HG03460 (cell line): ENCODE results near the gene CRPPA.
A peak's percentile ranks its signal among the peaks of the same experiment; 100 is the strongest.
"Not testable (repeated sequence)": the region's sequence is repeated elsewhere in the genome, so short reads cannot be mapped to it uniquely, and the experiment has no call there.

Experiments
- ATAC-seq: cut with Tn5 transposase; IDR thresholded peaks from one replicate; pipeline ENCODE4 v1.9.1; 2021; ENCODE audit not compliant: unreplicated experiment

The CRPPA gene

DNA sequence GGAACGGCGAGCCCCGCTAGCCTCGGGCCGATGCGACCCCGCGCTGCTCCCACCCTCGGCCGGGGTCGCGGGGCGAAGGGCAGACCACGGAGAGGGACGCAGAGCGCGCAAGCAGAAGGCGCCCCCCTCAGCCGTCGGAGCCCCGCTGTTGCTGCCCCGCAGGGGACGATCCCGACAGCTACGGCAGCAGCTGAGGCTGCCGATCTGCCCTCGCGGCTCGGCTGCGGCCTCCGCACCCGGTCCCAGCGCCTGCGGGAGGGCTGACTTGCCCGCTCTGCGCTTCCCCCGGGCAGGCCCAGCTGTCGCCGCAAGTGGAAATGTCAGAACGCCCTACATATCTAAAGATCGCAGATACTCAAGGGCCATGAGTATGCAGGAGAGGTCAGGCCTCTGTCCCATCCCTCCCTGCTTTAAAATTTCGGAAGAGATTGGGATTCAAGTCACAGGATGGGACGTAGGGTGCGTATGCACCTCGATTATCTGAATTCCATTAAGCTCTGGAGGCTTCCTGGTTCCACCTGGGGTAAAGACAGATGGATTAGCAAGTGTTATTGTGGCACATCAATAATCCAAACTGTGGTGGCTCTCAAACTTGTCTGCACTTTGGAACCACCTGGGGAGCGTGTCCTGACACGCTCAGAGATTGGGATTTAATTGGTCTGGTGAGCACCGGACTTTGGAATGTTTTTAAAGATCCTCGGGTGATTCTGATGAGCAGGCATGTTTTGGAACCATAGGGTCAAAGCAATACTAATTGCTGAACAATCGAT lies at the start of gene CRPPA:
Gene CRPPA (minus strand): TSS at position 206 of the 770 bp plus-strand sequence. CDS start 216 bp downstream, outside the sequence.
- ATAC-seq, result peak; percentile 31

DNA sequence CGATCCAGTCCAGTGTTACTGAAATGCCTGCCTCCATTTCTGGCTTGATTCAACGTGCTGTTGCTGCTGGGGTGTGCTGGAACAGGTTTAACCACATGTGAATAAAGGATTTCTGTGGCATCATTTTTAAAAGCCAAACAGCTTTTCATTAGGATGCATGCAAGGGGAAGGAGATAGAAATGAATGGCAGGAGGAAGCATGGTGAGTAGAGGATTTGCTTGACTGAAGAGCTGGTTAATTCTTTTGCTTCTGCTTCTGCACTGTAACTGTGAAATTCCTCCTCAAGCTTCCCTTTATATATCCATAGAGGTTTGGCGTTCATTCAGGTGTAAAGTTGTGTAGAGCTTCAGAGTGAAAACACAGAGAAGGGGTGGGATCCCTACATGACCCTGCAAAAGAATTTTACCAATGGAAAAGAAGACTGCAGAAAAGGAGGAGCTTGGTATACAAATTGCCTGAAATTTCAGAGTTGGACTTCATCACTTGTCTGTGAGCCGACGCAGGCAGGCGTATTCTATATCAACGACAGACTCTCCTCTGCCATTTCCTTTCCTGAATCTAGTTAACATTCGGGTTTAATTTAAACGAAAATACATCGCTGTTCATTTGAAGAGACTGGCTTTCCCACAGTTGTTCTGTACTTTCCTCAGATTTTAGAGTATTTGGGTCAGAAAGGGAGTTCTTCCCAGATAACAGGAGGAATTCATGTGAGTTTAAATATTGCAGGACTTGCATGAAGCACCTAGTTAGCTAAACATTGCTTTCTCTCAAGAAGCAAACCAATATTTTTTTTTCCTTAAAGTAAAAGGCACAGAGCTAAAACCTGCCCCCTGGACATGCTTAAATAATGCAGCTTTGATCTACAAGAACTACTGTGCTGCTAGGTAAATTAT lies 44.4 kb upstream of the CRPPA start, which contains the start of gene SOSTDC1:
Gene SOSTDC1 (minus strand): TSS at position 270 of the 893 bp plus-strand sequence. CDS start 70 bp downstream, at position 200.
- ATAC-seq, result no peak

DNA sequence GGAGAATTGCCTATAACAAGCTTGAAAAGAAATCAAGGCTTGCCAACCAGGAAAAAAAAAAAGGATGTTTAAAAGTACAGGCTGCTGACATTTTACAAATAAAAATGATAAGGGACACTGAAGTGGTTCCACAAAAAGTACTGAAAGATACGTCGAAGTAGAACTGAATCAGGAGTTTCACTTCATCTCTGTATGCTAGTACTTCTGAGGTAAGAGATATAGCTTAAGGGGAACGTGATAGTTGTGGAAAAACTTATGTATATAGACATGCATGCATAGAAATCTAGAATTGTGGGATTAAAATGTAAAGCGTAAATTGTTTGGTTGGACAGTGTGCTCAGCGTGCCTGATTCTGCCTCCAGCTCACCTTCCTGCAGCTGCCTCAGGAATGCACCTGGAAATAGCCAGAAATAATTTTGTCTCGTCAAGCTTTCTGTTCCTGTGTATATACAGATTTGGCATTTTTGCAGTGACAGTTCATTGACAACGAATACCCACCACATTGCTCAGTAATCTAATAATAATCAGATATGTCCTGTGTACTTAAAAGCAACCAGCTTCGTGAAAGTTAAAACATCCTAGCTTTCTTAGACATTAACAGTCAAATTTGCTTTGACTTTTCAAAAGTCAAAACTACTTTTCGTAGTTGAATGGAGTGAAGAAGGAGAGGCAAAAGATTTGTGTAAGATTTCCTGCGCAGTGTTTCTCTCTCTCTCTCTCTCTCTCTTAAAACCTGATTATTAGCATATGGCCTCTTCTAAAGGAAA lies 42.8 kb upstream of the CRPPA start:
- ATAC-seq, result no peak

DNA sequence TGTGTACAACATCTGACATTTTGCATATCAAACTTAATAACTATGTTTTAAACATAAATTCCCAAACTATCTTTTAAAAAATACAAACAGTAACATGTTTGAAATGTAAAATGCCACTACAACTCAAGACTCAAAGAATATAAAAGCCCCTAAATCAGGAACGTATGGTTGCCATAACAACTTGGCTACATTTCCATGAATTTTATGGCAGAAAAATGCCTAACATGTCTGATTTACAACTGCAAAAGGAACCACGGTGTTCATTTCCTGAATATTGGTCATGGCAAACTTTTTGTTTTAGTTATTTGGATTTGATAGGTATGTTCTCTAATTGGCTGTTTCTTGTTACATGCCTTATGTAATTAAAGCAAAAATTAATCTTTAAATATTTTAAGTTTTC lies 42.2 kb upstream of the CRPPA start:
- ATAC-seq, result no peak

DNA sequence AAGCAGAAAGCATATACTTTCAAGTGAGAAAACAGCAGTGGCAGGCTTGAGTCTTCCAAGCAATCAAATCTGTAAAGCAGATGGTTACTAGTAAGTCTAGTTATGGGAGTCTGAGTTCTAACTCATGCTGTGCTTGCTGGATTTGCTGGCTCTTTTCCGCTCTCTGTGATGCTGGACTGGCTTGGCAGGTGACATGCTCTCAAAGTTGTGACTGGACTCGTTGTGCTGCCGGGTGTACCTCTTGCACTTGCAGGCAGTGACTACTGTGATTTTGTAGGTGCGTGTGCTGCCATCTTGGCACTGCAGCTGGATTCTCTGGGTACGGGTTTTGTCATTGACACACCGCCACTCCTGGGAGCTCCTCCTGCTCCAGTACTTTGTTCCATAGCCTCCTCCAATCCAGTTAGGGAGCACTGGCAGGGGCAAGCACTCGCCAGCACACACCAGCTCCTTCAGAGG lies 41.1 kb upstream of the CRPPA start:
- ATAC-seq, result no peak

DNA sequence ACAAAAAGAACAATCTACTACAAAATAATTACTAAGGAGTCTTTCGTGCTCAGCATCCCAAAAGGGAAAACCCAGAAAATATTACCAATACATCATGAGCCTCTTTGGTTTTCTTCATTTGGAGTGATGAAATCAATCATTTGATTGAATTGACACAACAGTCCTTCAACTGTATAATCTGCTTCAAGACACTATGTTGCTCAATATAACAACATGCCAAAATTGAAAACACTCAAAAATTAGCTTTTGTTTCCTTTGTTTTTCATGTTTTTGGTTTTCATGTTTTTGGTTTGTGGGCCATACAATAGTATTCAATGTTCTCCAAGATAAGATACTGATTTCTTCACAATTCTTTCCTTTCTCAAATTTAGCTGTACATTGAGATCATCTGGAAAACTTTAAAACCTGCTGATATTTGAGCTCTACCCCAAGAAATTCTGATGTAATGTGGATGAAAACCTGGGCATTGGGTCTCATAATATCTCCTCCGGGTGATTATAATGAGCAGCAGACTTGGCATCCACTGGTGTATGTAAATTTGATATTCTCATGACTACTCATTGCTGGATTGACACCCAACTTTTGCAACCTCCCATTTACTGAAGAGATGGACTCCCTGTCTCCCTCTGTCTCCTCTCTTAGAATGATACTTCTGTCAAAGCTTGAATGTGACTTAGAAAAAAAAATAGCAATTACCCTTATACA lies 39.6 kb upstream of the CRPPA start:
- ATAC-seq, result no peak

DNA sequence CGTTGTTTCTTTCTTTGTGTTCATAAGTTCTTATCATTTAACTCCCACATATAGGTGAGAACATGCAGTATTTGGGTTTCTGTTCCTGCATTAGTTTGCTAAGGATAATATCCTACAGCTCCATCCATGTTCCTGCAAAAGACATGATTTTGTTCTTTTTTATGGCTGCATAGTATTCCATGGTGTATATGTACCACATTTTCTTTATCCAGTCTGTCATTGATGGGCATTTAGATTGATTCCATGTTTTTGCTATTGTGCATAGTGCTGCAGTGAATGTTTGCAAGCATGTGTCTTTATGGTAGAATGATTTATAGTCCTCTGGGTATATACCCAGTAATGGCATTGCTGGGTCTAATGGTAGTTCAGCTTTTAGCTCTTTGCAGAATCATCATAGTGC lies 35.0 kb upstream of the CRPPA start:
- not testable (repeated sequence) for ATAC-seq

DNA sequence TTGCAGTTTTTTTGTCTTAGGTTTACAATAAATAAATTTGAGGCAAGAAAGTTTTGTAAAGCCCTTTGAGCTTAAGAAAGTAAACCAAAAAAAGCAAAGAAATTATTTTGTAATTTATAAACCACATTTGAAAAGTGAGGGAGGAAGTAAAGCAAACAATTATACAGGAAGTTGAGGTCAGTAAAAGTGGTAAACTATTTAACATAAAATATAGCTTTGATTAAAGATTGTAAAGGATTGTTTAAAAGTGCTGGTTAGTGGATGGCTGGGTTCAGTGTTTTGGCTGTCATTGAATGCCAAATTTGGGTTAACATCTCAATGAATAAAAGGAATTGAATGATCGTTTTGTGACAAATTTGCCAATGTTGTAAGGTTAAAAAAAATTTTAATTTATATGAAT lies 34.3 kb upstream of the CRPPA start:
- ATAC-seq, result no peak

DNA sequence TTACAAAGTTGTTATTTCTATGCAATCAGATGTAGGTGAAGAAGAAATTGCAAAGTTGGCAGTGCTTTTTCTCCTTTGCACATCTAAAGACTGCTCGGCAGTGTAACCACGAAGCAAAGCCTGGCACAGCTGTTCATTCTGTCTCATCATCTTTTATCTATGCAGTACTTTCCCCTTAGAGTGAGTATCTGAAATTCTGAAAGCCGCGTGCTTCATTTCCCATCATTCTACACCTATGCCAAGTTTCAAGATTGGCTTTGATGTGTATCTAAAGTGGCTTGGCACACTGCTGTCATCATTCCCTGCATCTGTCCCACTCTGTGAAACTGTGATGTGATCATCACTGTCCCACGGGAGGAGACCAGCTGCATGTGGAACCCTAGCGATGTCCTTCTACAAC lies 29.0 kb upstream of the CRPPA start:
- ATAC-seq, result no peak

DNA sequence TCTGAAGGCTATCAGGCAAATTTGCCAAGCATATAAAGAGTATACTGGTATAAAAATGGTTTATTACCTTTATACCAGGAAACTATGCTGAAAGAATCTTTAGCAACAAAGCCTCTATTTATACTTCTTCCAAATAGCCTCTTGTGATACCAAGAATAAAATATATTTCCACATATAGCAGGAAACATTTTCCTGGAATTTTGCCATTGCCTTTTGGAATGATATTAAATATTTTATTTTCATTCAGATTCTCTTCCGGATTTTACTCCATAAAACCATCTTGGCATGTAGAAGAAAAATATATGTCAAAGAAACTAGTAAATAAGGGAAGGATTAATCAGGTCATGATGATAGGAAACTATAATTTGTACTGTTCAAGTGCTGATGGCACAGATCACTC lies 26.5 kb upstream of the CRPPA start:
- ATAC-seq, result no peak

DNA sequence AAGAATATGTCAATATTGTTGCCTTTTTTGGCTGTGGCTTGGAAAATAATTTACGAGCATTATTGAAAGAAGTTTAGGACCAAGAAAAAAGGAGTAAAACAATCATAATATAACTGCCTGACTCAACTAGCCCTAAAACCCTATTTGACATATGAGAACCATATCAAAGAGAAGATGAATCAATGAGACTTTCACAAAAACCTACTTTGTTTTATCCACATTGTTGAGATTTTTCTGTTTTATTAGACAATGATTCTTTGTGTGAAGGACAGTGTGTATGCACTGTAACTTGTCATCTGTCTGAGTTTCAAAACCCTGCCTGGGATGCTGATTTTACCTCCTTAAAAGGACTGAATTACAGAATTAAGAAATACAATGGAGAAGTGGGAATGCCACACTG lies 25.2 kb upstream of the CRPPA start:
- ATAC-seq, result no peak

DNA sequence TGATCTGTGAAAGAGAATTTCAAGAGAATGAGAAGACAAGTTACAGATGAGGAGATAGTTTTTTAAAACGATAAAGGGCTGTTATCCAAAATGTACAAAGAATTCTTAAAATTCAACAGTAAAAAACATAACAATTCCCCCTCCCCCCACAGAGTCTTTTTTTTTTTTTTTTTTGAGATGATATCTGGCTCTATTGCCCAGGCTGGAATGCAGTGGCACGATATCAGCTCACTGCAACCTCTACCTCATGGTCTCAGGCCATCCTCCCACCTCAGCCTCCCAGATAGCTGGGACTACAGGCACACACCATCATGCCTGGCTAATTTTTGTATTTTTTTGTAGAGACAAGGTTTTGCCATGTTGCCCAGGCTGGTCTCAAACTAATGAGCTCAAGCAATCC lies 22.5 kb upstream of the CRPPA start:
- not testable (repeated sequence) for ATAC-seq

DNA sequence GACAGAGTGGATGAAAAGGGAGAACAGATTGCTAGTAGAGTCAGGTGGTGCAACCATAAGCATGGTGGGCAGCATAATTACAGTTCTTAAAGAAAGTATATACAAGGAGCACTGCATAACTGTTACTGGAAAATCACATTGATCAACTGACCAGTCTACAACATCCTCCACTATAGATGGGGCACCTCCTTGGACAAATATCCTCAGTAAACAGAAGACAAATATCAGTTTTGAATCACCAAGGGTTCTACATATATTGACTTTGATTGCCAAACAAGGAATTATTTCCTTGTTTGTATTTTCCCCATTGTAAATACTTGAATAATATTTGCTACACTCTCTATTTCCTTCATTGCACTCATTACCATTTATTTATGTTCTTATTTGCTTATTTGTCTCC lies 17.6 kb upstream of the CRPPA start:
- ATAC-seq, result no peak

DNA sequence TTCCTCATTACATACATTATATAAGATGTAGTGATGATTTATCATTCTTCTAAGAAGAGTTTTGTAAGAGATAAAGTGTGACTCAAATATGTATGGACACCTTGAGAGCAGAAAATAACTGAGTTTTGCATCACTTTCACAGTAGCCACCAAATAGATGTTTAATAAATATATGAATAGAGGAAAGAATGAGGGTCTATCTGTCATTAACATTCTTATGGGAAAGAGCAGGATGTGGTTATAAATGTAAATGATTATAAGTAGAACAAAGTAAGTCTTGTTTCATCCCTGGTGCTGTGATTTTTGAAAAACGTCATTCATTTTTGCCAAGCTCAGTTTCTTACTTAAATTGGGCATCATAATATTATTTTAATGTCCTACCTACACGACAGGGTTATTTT lies 15.0 kb upstream of the CRPPA start:
- ATAC-seq, result no peak

DNA sequence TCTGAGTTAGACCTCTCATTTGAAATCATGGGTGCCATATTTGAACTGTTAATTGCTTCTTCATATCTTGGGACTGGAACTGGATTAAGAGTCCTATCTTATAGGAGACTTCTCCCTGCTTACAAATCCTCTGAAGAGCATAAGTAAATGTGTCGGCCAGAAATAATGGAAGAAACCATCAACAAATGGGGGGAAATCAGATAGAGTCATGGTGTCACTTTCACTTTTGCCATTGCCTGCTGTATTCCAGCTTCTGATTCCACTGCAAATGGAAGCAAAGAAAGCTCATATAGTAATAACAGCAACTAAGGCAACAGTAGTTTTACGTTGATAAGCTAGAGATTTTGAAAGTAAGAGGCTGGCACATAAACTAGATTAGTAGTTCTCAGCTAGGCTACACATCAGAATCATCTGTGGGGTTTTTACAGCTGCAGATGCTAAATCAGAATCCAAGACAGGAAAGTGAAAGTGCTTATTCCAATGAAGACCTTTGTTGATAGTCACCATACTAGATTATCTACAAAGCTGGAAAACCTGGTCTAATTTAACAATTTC lies 12.3 kb upstream of the CRPPA start:
- ATAC-seq, result no peak

DNA sequence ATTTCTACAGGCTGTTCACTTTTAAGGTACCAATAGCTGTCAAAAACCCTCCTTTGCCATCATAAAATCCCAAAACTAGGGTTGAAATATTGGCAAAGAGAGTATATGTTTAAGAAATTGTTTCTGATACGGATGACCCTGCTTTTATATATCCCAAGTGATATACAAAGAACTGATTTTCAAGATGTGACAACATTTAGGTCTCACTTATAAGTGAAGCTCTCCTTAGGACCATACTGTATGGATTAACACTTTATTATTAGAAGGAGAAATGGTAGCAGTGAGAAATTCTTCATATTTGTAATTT lies 11.0 kb upstream of the CRPPA start:
- ATAC-seq, result no peak

DNA sequence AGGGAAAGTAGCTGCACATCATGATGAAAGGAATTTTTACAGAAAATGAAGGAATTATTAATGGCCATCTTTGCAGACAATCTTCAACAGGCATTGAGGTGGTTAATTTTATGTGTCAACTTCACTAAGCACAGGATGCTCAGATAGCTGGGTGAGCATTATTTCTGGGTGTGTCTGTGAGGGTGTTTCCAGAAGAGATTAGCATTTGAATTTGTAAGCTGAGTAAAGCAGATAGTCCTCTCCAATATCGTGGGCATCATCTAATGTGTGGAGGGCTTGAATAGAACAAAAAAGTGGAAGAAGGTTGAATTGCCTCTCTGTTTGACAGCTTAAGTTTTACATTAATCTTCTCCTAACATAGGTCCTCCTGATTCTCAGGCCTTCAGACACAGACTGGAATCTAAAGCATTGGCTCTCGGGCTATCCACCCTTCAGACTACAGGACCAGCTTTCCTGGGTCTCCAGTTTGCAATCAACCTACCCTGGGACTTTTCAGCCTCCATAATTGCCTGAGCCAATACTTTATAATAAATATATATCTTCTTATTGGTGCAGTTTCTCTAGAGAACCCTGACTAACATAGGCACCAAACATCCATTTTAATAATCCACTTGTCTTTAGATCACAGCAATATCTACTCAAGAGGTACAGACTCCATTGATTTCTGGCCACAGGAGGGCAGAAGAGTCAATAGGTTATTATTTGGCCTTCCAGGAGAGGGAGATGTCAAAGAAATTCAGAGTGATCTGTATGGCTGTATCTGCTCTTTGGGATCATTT lies 10.5 kb upstream of the CRPPA start:
- peak; percentile 51 for ATAC-seq

DNA sequence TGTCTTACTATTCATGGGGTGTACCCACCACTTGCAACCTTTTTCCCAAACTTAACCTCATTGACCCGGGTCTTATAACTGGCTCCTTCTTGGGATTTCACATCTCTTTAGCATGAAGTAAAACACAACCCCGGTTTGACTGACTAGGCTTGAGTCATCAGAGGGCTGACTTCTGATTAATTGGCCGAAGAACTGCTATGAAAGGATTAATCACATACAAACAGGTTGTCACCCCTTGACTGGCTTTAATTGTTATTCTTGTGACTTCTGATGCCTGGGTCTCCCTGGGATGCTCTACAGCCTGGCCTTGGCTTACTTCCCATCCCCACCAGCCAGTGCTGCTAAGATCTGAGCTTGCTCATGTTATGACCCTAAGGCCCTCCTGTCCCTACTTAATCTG lies 8.8 kb upstream of the CRPPA start:
- no peak for ATAC-seq

DNA sequence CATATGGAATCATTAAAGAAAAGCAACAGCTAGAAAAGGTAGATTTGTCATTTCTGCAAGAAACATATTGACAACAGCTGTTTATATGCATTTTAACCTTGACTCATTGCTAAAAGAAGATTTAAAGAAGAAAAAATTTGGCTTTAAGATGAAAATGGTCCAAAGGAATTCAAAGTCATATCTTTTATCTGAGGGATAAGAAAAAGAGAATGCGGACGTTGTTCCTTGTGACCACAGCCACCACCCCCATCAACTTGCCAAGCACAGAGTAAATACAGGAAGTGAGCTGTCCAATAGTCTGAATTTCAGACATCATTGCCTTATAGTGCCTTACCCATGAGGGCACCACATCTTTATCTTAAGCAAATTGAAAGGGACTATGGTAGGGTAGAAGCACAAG lies 7.3 kb upstream of the CRPPA start:
- no peak for ATAC-seq

DNA sequence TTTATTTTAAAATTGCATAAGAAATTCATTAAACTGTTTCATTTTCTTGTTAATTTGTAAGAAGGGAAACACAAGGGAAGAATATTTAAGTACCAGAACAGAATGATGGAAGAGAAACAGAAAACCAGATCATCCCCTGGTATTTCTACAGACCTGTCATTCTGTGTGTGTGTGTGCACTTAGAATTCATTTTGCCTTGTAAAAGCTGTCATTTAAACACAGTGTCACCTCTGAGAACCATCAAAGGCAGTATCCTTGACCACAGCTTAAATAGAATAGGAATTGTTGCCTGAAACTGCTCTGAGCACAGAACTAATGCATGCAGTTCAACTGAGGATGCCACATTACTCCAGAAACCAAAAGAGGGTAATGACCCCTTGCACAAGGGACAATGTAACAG lies 6.8 kb upstream of the CRPPA start:
- ATAC-seq, result no peak
